ENCODE data around the gene BRF1.

The BRF1 gene

DNA sequence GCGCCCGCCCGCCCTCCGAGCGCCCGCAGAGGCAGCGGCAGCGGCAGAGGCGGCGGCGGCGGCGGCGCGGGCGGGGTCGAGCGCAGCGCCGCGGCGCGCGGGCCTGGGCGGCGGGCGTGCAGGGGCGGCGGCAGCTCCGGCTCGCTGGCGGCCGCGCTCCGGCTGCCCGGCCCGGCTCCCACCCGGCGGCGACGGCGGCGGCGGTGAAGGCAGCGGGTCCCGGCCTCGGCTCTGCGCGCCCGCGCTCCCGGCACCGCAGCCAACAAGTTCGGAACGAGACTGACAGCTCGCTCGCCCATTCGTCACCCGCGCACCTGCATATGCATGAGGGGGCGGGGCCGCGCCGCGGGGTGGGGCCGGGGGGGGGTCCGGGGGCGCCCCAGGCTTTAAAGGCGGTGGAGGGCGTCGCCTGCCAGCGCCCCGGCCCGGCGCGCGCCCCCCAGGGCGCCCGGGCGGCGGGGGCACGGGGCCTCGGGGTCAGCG, 132.3 kb downstream of the BRF1 start, which contains the start of gene JAG2:
Gene JAG2 (minus strand): TSS at position 281 of the 483 bp plus-strand sequence. CDS start 356 bp downstream, outside the sequence.
- peak; percentile 67 for DNase-seq

DNA sequence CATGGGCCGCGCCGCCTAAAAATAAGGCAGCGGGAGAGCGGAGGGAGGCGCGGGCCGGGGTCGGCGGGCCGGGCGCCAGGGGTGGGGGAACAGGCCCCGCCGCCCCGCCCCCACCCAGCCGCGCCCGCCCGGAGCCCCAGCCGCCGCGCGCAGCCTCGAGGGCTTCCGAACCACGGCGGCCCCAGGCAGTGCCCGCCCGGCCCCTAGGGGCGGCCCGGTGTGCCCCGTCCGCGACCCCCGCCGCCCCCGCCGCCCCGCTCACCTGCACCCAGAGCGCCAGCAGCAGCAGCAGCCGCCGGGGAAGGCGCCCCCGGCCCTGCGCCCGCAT, 132.7 kb downstream of the BRF1 start:
- DNase-seq = no peak

DNA sequence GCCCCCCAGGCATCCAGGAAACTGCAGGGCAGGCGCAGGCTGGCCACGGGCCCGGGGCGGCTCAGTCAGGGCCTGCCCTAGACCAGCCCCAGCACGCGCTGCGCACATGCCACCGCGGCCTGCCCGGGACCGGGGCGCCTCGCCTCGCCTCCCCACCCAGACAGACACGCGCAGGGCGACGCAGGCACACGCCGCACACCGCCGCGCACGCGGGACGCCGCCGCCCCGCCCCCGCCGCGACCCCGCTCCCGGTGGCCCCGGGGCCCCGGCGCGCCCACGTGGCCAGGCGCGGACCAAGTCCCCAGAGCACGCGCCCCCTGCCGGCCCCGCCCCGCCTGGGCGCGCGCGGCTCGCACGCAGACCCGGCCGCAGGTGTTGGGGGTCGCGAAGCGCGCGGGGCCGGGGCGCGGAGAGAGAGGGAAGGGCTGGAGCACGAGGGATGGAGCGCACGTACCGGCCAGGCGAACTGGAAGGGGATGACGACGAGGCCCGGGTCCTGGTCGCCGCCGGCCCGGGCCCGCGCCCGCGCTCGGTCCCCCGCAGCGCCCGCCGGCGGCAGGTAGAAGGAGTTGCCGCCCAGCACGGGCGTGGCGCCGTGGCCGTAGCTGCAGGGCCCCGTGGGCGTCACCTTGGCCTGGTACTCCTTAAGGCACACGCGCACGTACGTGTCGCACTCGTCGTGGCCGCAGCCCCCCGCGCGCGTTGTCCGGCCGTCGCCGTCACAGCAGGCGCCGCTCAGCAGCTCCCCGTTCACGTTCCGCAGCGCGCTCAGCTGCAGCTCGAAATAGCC, 133.3 kb downstream of the BRF1 start:
- DNase-seq = no peak

DNA sequence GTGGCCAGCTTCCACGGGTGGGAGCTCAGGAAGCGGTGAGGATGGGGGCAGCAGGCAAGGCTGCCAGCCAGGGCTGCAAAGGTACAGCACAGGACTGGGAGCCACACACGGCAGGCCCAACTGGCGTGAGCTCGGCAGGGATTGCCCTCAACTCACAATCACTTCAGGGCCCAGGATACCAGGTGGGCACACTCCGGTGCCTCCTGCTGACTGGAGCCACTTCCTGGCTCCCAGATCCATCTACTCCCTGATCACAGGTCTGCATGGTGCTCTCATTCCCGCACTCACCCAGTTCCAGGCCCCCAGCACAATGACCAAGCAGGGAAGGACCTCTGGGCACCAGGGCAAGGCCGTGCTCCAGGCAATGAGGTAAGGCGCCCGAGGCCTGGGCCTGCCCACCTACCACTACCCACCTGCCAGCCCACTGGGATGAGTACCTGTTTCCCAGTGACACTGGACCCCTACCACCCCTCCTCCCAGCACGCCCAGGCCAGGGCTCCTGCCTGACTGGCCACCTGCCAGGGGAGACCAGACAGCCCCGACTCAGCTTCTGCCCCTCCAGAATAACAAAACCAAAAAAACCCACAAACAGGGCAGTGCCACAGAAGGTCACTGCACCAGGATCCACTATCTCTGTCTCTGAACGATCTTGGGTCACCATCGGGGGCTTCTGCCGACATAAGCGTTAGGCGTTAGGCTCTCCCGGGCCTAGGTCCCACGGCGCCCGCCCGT, 134.1 kb downstream of the BRF1 start:
- no peak for DNase-seq

DNA sequence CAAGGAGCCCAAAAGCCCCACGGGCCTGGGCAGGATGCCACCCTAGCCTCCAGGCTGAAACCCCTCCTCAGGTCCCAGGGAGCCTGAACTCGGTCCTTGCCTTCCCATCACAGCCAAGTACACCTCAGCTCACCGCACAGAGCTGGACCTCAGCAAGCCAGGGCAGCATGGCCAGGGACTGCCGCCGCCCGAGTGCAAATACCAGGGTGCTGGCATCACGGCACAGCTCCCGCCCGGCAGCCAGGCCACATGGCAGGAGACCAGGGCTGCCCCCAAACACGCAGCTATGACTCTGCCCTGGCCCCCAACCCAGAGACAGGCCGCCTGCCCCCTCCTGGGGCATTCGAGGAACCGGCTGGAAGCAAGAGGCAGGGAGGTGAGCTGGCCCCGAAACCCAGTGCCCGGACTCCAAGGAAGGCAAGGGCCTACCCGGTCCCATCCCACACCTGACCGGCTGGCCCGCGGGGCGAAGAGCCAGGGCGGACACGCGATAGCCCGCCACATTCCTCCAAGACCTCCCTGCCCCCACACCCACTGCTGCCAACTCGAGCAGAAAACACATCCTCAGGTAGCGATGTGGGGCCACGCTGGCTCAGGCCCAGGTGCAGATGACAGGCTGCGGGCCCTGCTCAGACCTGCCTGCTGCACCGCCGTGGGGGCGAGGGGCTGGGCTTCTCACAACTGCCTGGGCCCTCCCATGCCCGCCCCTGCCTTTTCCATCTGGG, 134.9 kb downstream of the BRF1 start:
- no peak for DNase-seq

DNA sequence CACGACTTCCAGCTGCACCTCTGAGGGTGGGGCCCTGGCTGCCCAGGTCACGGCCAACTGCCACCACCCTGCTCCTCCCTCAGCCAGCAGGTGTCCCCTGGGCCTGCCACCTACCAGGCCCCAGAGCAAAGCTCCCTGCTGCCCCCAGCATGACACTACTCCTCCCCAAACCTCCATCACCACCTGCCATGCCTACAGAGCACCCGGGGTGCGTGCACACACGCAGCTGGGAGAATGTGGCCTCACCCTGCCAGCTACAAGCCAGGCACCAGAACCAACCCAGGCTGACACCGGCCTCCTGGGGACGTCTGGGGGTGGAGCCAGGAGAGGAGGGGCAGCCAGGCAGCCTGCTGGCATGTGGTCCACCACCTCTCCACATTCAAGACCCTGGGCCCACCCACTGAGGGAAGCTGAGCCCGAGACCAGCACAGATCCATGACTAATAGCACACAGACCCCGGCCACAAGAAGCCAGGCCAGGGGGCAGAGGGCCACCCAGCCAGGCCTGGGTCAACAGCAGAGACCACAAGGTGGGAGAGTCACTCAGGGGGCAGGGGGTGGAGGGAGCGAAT, 135.6 kb downstream of the BRF1 start:
- DNase-seq = no peak

DNA sequence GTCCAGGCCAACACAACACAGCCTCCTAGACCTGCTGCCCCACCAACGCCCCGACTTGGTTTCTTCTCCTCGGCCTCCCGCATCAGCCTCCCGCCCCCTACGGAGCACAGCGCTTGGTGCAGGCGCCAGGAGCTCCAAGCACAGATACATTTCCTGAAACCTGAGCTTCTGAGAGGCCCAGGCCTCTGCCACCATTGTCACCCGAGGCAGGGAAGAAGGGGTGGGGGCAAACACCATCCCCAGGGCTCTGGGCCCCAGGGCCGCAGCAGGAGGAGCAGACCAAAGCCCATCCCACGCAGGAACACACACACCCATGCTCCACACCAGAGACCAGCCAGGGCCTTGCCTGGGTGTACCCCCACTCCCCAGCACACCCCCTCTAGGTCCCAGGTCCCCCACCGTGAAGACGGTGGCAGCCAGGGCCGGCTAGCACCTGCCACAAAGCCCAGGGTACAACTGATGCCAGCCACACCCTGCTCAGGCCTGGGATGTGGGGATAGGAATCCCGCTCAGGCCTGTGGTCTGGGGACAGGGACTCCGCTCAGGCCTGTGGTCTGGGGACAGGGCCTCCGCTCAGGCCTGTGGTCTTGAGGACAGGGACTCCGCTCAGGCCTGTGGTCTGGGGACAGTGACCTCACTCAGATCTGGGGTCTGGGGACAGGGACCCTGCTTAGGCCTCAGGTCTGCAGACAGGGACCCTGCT, 137.6 kb downstream of the BRF1 start:
- DNase-seq = no peak

DNA sequence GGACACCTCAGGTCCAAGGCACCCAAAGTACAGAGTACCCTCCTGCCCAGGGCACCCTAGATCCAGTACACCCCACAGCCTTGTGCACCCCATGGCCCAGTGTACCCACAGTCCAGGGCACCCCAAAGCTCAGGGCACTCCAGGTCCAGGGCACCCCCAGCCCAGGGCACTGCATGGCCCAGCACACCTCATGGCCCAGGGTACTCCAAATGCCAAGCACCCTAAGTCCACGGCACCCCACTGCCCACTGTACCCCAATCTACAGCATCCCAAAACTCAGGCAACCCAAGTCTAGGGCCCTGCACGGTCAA, 138.2 kb downstream of the BRF1 start:
- no peak for DNase-seq

DNA sequence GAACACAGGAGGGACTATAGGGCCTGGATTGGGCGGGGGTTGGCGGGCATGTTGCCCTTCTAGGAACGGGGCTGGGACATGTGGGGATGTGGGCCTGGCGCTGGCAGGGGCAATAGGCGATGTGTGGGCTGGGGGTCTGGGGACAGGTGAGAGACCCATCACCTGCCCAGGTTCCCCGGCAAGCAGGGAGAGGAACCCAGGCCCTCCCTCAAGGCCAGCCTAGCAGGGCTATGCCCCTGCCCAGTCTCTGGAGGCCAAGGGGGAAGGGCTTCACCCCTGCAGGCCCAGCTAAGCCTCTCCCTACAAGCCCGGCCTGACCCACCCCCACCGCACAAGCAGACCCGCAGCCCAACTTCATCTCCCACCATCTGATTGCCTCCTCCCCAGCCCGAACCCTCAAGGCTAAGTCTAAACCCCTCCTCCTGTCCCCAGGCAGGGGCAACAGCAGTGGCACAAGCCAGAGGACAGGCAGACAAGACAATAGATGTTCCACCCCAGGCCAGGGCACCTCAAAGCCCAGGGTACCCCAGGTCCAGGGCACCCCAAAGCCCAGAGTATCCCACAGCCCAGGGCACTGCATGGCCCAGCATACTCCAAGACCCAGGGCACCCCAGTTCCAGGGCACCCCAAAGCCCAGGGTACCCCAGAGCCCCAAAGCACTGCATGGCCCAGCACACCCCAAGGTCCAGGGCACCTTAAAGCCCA, 138.7 kb downstream of the BRF1 start:
- DNase-seq = no peak

DNA sequence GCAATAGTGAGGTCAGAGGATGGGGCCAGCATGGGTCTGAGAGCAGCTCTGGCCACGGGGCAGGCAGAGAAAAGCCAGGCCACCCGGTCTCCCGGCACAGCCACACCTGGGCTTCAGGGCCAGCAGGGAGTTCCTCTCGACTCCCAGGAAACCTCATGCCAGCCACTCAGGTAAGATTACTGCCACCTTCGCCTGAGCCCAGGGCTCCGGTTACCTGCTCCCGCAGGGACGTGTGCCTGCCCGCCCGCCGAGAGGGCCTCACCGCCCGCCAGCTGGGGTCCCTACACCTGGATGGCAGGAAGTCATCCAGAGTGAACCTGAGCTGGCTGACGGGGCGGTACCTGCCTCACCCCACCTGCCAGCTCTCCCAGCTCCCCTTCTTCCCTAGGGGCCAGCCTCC, 139.5 kb downstream of the BRF1 start:
- no peak for DNase-seq

DNA sequence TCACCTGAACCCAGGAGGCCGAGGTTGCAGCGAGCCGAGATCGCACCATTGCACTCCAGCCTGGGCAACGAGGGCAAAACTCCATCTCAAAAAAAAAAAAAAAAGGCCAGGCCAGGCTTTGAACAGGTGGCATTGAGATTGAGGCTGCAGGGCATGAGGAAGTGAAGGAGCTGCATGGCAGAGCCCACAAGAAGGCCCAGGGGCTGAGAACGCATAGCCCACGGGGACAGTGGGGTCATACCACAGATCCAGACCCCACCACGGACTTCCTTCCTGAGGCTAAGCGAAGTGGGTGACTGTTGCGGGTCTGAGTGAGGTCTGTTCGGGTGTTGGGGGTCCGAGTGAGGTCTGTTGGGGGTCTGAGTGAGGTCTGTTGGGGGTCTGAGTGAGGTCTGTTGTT, 140.0 kb downstream of the BRF1 start:
- no peak for DNase-seq

DNA sequence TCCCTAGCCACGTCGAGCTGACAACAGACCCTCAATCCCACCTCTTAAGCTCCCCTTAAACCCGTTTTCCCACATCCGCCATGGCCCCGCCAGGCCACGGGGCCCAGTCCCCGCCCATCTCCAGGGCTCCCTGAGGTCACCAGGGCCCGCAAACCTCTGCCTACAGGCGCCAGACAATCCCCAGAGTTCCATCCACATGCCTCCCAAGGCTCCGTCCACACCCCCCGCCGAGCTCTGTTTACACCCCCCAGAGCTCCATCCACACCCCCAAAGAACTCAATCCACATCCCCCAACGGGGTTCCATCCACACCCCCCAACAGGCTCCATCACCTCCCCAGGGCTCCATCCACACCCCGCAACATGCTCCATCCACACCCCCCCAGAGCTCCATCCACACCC, 141.5 kb downstream of the BRF1 start:
- no peak for DNase-seq
